GM23248 (cell line): ENCODE results near the gene MFRP.

Source experiments
- EZH2 ChIP-seq: fragments of 200-600 bp; sonication (generic); IDR thresholded peaks from 2 replicates; pipeline ENCODE4 v1.6.1; 2018; ENCODE audit warnings: antibody characterized with exemption, mild to moderate bottlenecking; ENCODE audit not compliant: insufficient read depth, poor library complexity, severe bottlenecking
- EZH2phosphoT487 ChIP-seq: fragments of 200-600 bp; sonication (generic); IDR thresholded peaks from 2 replicates; pipeline ENCODE4 v1.6.1; 2018; ENCODE audit warnings: antibody characterized with exemption, moderate library complexity, mild to moderate bottlenecking, low read depth; ENCODE audit not compliant: insufficient read depth

- no peak for TF ChIP-seq EZH2phosphoT487
- TF ChIP-seq EZH2 = no peak
Observed at GRCh38 chr11:119340335-119341221, 5.9 kb downstream of the MFRP start, which contains the start of gene C1QTNF5.
